Measurements from ENCODE around the gene TEX14.

DNA sequence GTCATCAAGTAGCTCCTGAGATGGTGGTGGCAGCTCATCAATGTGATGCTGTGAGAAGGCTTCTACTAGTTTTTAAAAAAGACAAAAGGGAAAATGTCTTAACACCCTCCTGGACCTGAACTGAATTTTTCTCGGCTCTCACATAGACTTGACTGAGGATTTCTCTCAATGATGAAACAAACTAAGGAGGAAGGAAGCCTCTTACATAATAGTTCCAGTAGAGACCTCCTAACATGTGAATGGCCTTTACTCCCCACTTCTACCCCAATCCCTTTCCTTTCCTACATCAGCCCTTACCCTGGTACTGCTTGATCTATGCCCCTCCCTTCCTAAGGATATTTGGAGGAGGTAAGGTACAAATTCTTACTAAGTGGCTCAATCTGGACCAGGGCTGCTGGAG is 122.6 kb downstream of the TEX14 start:
- TF ChIP-seq, protein P1, sequence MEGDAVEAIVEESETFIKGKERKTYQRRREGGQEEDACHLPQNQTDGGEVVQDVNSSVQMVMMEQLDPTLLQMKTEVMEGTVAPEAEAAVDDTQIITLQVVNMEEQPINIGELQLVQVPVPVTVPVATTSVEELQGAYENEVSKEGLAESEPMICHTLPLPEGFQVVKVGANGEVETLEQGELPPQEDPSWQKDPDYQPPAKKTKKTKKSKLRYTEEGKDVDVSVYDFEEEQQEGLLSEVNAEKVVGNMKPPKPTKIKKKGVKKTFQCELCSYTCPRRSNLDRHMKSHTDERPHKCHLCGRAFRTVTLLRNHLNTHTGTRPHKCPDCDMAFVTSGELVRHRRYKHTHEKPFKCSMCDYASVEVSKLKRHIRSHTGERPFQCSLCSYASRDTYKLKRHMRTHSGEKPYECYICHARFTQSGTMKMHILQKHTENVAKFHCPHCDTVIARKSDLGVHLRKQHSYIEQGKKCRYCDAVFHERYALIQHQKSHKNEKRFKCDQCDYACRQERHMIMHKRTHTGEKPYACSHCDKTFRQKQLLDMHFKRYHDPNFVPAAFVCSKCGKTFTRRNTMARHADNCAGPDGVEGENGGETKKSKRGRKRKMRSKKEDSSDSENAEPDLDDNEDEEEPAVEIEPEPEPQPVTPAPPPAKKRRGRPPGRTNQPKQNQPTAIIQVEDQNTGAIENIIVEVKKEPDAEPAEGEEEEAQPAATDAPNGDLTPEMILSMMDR (IDR thresholded peaks at IDR 0.05 in 2 of 3, conservative IDR thresholded peaks at IDR 0.05 in 1 of 3; ENCODE audit: borderline replicate concordance in 1 of 3, insufficient read depth in 1 of 3, low read depth in 2 of 3, low read length in 2 of 3), result no peak
- no peak for TF ChIP-seq ZNF274 (IDR thresholded peaks at IDR 0.05; ENCODE audit: low read depth, low read length)
- TF ChIP-seq RAD21 (IDR thresholded peaks at IDR 0.05; ENCODE audit: low read depth), result no peak
- no peak for TF ChIP-seq CEBPB (IDR thresholded peaks at IDR 0.05; ENCODE audit: low read depth)
- TF ChIP-seq POLR2A (IDR thresholded peaks at IDR 0.05; ENCODE audit: borderline replicate concordance, extremely low read depth, insufficient read depth, insufficient read length), result no peak
- TF ChIP-seq, protein P2, sequence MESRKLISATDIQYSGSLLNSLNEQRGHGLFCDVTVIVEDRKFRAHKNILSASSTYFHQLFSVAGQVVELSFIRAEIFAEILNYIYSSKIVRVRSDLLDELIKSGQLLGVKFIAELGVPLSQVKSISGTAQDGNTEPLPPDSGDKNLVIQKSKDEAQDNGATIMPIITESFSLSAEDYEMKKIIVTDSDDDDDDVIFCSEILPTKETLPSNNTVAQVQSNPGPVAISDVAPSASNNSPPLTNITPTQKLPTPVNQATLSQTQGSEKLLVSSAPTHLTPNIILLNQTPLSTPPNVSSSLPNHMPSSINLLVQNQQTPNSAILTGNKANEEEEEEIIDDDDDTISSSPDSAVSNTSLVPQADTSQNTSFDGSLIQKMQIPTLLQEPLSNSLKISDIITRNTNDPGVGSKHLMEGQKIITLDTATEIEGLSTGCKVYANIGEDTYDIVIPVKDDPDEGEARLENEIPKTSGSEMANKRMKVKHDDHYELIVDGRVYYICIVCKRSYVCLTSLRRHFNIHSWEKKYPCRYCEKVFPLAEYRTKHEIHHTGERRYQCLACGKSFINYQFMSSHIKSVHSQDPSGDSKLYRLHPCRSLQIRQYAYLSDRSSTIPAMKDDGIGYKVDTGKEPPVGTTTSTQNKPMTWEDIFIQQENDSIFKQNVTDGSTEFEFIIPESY (IDR thresholded peaks at IDR 0.05; ENCODE audit: extremely low read depth, insufficient replicate concordance, low read length), result no peak
- TF ChIP-seq, protein P3, sequence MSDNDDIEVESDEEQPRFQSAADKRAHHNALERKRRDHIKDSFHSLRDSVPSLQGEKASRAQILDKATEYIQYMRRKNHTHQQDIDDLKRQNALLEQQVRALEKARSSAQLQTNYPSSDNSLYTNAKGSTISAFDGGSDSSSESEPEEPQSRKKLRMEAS (IDR thresholded peaks at IDR 0.05), result no peak
- TF ChIP-seq POLR2AphosphoS5 (IDR thresholded peaks at IDR 0.05; ENCODE audit: low read depth, low read length), result no peak
- TF ChIP-seq ZFX (IDR thresholded peaks at IDR 0.05), result no peak
- TF ChIP-seq SRF (IDR thresholded peaks at IDR 0.05; ENCODE audit: low read depth), result no peak
- TF ChIP-seq EZH2 (IDR thresholded peaks at IDR 0.05), result no peak
- TF ChIP-seq, protein P4, sequence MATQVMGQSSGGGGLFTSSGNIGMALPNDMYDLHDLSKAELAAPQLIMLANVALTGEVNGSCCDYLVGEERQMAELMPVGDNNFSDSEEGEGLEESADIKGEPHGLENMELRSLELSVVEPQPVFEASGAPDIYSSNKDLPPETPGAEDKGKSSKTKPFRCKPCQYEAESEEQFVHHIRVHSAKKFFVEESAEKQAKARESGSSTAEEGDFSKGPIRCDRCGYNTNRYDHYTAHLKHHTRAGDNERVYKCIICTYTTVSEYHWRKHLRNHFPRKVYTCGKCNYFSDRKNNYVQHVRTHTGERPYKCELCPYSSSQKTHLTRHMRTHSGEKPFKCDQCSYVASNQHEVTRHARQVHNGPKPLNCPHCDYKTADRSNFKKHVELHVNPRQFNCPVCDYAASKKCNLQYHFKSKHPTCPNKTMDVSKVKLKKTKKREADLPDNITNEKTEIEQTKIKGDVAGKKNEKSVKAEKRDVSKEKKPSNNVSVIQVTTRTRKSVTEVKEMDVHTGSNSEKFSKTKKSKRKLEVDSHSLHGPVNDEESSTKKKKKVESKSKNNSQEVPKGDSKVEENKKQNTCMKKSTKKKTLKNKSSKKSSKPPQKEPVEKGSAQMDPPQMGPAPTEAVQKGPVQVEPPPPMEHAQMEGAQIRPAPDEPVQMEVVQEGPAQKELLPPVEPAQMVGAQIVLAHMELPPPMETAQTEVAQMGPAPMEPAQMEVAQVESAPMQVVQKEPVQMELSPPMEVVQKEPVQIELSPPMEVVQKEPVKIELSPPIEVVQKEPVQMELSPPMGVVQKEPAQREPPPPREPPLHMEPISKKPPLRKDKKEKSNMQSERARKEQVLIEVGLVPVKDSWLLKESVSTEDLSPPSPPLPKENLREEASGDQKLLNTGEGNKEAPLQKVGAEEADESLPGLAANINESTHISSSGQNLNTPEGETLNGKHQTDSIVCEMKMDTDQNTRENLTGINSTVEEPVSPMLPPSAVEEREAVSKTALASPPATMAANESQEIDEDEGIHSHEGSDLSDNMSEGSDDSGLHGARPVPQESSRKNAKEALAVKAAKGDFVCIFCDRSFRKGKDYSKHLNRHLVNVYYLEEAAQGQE (IDR thresholded peaks at IDR 0.05; ENCODE audit: low read depth), result no peak
- TF ChIP-seq, protein P5, sequence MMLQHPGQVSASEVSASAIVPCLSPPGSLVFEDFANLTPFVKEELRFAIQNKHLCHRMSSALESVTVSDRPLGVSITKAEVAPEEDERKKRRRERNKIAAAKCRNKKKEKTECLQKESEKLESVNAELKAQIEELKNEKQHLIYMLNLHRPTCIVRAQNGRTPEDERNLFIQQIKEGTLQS (IDR thresholded peaks at IDR 0.05), result no peak
- no peak for TF ChIP-seq JUND (IDR thresholded peaks at IDR 0.05)
